Epithelial cell of esophagus (primary cell): ENCODE data around the gene MINDY1.
A peak's percentile ranks its signal among the peaks of the same experiment; 100 is the strongest.

ENCODE experiments used
- DNase-seq: peaks from one replicate; pipeline ENCODE4 v3.0.0; 2010; ENCODE audit warnings: low read depth
- H3K4me3 ChIP-seq: 2 replicates; pipeline ENCODE4 v1.5.1; 2011; ENCODE audit warnings: mild to moderate bottlenecking, low read length, control low read depth
- CTCF ChIP-seq: IDR thresholded peaks from 2 replicates; pipeline ENCODE4 v1.5.1; 2011; ENCODE audit warnings: low read depth, mild to moderate bottlenecking, low read length, control low read depth, inconsistent platforms; ENCODE audit not compliant: insufficient read depth; ENCODE audit errors: missing control alignments

The MINDY1 gene

GRCh38 chr1:151006327-151007052, at the start of gene MINDY1:
MINDY1 (minus strand) TSS chr1:151006902; CDS start chr1:151002617, 4,285 bp downstream.
- DNase-seq: peak; percentile 77
- peak within 1 kb of the TSS; percentile 73 for H3K4me3 ChIP-seq
- TF ChIP-seq CTCF: peak; percentile 72

GRCh38 chr1:151056149-151056548, 49.4 kb upstream of the MINDY1 start:
- TF ChIP-seq CTCF: no peak
- peak overlapping the region; percentile 25 for H3K4me3 ChIP-seq
- no peak for DNase-seq

GRCh38 chr1:151055581-151055980, 48.9 kb upstream of the MINDY1 start:
- no peak for DNase-seq
- TF ChIP-seq CTCF: no peak
- H3K4me3 ChIP-seq: no peak overlapping the region

GRCh38 chr1:151054971-151055547, 48.4 kb upstream of the MINDY1 start:
- no peak for TF ChIP-seq CTCF
- H3K4me3 ChIP-seq: no peak overlapping the region

GRCh38 chr1:151051356-151052009, 44.8 kb upstream of the MINDY1 start:
- no peak for DNase-seq
- no peak overlapping the region for H3K4me3 ChIP-seq
- TF ChIP-seq CTCF: no peak

More at GRCh38 chr1:151054971-151055547, 48.4 kb upstream of the MINDY1 start:
- DNase-seq: no peak

GRCh38 chr1:151050051-151050688, 43.5 kb upstream of the MINDY1 start:
- no peak overlapping the region for H3K4me3 ChIP-seq
- TF ChIP-seq CTCF: no peak
- no peak for DNase-seq
